Stimulated activated naive CD8-positive, alpha-beta T cell treated with anti-CD3 and anti-CD28 coated beads, Interleukin-15, amount 100 ng/mL, for 72 hours (primary cell): Measurements from ENCODE around the gene GIMD1.

Experiments
- ATAC-seq: fragments of 150-1000 bp; cut with Tn5 transposase; 2 replicates; pipeline ENCODE4 v1.10.0; 2021; ENCODE audit warnings: mild to moderate bottlenecking, moderate library complexity
- DNase-seq, 2 donors: peaks; one replicate each; pipeline ENCODE4 v3.0.0; 2021 to 2022
- H3K27ac Mint-ChIP-seq, 2 donors: one replicate each; pipeline ENCODE4 v1.8.0; 2022; ENCODE audit warnings: mild to moderate bottlenecking in 2 of 2, mixed read lengths in 2 of 2, moderate library complexity in 2 of 2
- H3K27me3 Mint-ChIP-seq: one replicate; pipeline ENCODE4 v1.8.0; 2022; ENCODE audit warnings: mixed read lengths
- H3K4me1 Mint-ChIP-seq: one replicate; pipeline ENCODE4 v1.8.0; 2022; ENCODE audit warnings: mild to moderate bottlenecking, mixed read lengths
- H3K4me3 Mint-ChIP-seq, 2 donors: one replicate each; pipeline ENCODE4 v1.8.0; 2022; ENCODE audit warnings: mild to moderate bottlenecking in 2 of 2, mixed read lengths in 2 of 2, moderate library complexity in 1 of 2
- H3K9me3 Mint-ChIP-seq, 2 donors: one replicate each; pipeline ENCODE4 v1.8.0; 2022; ENCODE audit warnings: mixed read lengths in 2 of 2

The GIMD1 gene

GRCh38 chr4:106312377-106312776 is 56.2 kb downstream of the GIMD1 start:
- ATAC-seq: no peak
- Mint-ChIP-seq H3K4me1 (peaks cover 40% of the 10 kb centered on the region), H3K4me3 (no peak overlapping the region), H3K27ac (peak overlapping the region in 1 of 2 donors; percentile 38), H3K27me3 (no peaks in the 10 kb centered on the region), H3K9me3 (no peaks in the 10 kb centered on the region)
- DNase-seq: no peak
